Esophagus muscularis mucosa (tissue), 4 donors: ENCODE results near the gene ATG13. TPM values are rescaled to one million over a fixed set of nuclear protein-coding genes. Genes with fewer than 3 reads are reported as not detected.

ENCODE experiments used
- DNase-seq: peaks from one replicate; pipeline ENCODE4 v3.0.0-alpha.2; 2017; ENCODE audit errors: extremely low spot score
- H3K27ac ChIP-seq, 4 donors: fragments of 200-600 bp; sonication (generic); replicated peaks in 1 of 4; 1 replicate in 3 of 4; 2 replicates in 1 of 4; pipeline ENCODE4 v1.5.1; 2016 to 2019; ENCODE audit warnings: mild to moderate bottlenecking in 1 of 4
- H3K27me3 ChIP-seq, 4 donors: fragments of 200-600 bp; sonication (generic); one replicate each; pipeline versions ENCODE4 v1.5.1 to v1.6.0; 2016 to 2019
- H3K36me3 ChIP-seq, 4 donors: fragments of 200-600 bp; sonication (generic); one replicate each; pipeline ENCODE4 v1.5.1; 2016 to 2019
- H3K4me1 ChIP-seq, 4 donors: fragments of 200-600 bp; sonication (generic); one replicate each; pipeline ENCODE4 v1.5.1; 2016 to 2019
- H3K4me3 ChIP-seq, 4 donors: fragments of 200-600 bp; sonication (generic); 1 replicate in 2 of 4; 2 replicates in 2 of 4; pipeline ENCODE4 v1.5.1; 2016 to 2019; ENCODE audit warnings: mild to moderate bottlenecking in 4 of 4, moderate library complexity in 1 of 4
- H3K9me3 ChIP-seq, 4 donors: fragments of 200-600 bp; sonication (generic); 1 replicate in 3 of 4; 2 replicates in 1 of 4; pipeline ENCODE4 v1.5.1; 2016 to 2019
- CTCF ChIP-seq, 3 experiments: fragments of 200-600 bp in 2 of 3; fragments of 450-650 bp in 1 of 3; sonication (generic) in 2 of 3; IDR thresholded peaks; one replicate each; pipeline ENCODE4 v1.5.1; 2017 to 2019; ENCODE audit warnings: antibody characterized with exemption in 3 of 3, mild to moderate bottlenecking in 2 of 3, moderate library complexity in 1 of 3
- EP300 ChIP-seq: sonication (generic); formaldehyde crosslinking; IDR thresholded peaks from one replicate; pipeline ENCODE4 v1.6.1; 2017; ENCODE audit warnings: antibody characterized with exemption
- POLR2A ChIP-seq: fragments of 450-650 bp; IDR thresholded peaks from one replicate; pipeline ENCODE4 v1.6.1; 2017; ENCODE audit warnings: antibody characterized with exemption, moderate library complexity, mild to moderate bottlenecking, low read depth
- POLR2AphosphoS5 ChIP-seq, 2 donors: sonication (generic); formaldehyde crosslinking; IDR thresholded peaks; one replicate each; pipeline ENCODE4 v1.6.1; 2017; ENCODE audit warnings: antibody characterized with exemption in 2 of 2
- WGBS: methylation state at CpG from one replicate; pipeline ENCODE4 v1.1.5; 2018; 5-methylcytosine and 5-hydroxymethylcytosine counted together
- intact Hi-C: fragments of 100-400 bp; cut with DNase I; formaldehyde crosslinking; loops from one replicate; pipeline ENCODE4 v1.15.1; 2023
- total RNA-seq, 4 donors: library from RNA; depleted of rRNA; stranded (reverse); fragments of >200 nt; gene quantifications; one replicate each; pipeline versions ENCODE4 v1.1.0 to v1.2.1, GENCODE V29; 2016

ATG13 gene
- total RNA-seq, 4 donors from 2014 or later = 68.7 to 74.3 (median 72.1) TPM

GRCh38 chr11:46672381-46672839, 55.1 kb downstream of the ATG13 start:
- WGBS = 62% methylated on average over 5 of the region's 7 CpGs
- intact Hi-C loops = no loop called here
- H3K27me3 ChIP-seq = no peaks in the 10 kb centered on the region
- no peak for DNase-seq
- H3K4me1 ChIP-seq = peaks cover 31 to 58% (median 49%) of the 10 kb centered on the region in 4 donors
- no peak overlapping the region for H3K4me3 ChIP-seq
- TF ChIP-seq POLR2AphosphoS5 (IDR thresholded peaks at IDR 0.05) (no peak), CTCF (IDR thresholded peaks at IDR 0.05) (no peak), POLR2A (no peak), EP300 (no peak)
- no peaks in the 10 kb centered on the region for H3K9me3 ChIP-seq
- peak overlapping the region in 1 of 4 donors; percentile 23 for H3K27ac ChIP-seq
- peaks cover 55 to 78% (median 75%) of the 10 kb centered on the region in 4 donors for H3K36me3 ChIP-seq

- peak overlapping the region; percentile 68 to 82 (median 77) for H3K27ac ChIP-seq
Measured at GRCh38 chr11:46673713-46674462, 56.5 kb downstream of the ATG13 start.

DNA sequence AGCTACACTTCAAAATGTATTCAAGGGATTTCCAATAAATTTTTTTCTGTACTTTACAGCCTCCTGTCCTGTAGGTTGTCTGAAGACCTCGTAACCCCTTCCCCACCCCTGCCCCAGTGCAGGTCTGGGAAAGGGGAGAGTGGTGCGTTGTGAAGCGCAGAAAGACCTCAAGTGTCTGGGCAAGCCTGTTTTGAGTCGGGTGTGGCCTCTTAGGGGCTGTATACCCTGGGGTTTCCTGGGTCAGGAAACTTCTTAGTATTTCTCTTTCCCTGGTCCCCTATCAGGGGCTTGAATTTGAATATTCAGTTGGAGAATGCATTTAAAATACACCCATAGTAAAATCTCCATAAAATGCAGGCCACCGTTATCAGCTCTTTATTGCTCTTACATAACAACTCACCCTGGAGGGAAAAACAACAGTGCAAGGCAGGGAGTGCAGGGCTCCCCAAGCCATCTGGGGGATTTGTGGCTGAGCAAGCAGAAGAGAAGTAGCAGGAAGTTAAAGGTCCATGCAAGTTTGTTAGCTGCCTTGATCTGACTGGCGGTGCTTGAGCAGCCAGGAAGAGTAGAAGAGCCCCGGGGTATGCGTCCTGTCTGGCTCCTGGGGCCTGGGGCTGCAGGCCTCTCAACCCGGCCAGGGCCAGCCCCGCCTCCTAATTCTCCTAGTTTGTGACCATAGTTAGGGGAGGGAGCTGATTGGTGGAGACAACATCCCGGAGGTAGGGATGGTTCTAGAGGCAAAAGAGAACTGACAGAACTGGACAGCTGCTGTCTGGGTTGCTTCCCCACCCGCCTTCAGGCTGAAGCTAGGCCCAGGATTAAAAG, 57.3 kb downstream of the ATG13 start:
- intact Hi-C loops = no loop called here
- Histone ChIP-seq H3K27me3 (no peaks in the 10 kb centered on the region), H3K27ac (peak overlapping the region; percentile 68 to 82 (median 77)), H3K9me3 (no peaks in the 10 kb centered on the region), H3K36me3 (peaks cover 54 to 78% (median 75%) of the 10 kb centered on the region in 4 donors), H3K4me3 (no peak overlapping the region), H3K4me1 (peaks cover 31 to 46% (median 38%) of the 10 kb centered on the region in 4 donors)
- WGBS = 49% methylated on average over 12 of the region's 12 CpGs
- TF ChIP-seq CTCF (IDR thresholded peaks at IDR 0.05) (no peak), POLR2A (no peak), EP300 (no peak), POLR2AphosphoS5 (IDR thresholded peaks at IDR 0.05) (no peak)
- DNase-seq = no peak

More at GRCh38 chr11:46673713-46674462, 56.5 kb downstream of the ATG13 start:
- DNase-seq = no peak
- H3K9me3 ChIP-seq = no peaks in the 10 kb centered on the region
- WGBS = 75% methylated on average over 6 of the region's 6 CpGs
- H3K4me3 ChIP-seq = no peak overlapping the region
- intact Hi-C loops = no loop called here
- H3K36me3 ChIP-seq = peaks cover 54 to 78% (median 75%) of the 10 kb centered on the region in 4 donors
- H3K27me3 ChIP-seq = no peaks in the 10 kb centered on the region
- peaks cover 31 to 49% (median 40%) of the 10 kb centered on the region in 4 donors for H3K4me1 ChIP-seq
- TF ChIP-seq CTCF (IDR thresholded peaks at IDR 0.05) (no peak), EP300 (no peak), POLR2AphosphoS5 (IDR thresholded peaks at IDR 0.05) (no peak), POLR2A (no peak)

DNA sequence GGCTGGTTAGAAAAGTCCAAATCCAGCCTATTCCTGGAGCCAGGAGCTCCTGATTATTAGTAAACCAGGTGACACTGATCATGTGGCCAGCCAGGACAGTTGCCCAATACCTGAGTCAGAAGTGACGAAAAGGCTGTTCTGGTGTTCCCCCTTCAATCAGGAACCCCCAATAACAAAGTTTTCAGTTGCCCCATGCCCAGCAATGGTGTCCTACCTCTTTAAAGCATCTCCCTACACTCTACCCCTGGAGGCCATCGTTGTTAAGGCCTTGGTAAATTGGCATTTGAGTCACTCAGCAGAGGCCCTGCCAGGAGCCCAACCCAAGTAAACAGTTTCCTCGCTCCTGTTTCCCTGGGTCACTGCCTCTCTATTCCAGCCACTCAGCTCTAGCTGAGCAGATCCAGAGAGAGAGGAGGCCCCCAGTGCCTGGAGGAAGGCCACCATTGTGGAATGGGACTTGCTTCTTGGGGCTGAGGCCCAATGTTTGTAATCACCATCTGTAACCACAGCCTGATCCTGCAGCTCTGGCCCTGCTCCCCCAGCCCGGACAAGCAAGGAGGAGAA, 58.0 kb downstream of the ATG13 start:
- 8% methylated on average over 4 of the region's 4 CpGs for WGBS
- Histone ChIP-seq H3K27me3 (no peaks in the 10 kb centered on the region), H3K4me1 (peaks cover 31 to 45% (median 36%) of the 10 kb centered on the region in 4 donors), H3K4me3 (peak overlapping the region in 1 of 4 donors; percentile 3), H3K27ac (peak overlapping the region; percentile 68 to 82 (median 77)), H3K36me3 (peaks cover 57 to 78% (median 75%) of the 10 kb centered on the region in 4 donors), H3K9me3 (no peaks in the 10 kb centered on the region)
- peak; percentile 93 for DNase-seq
- intact Hi-C loops = no loop called here
- TF ChIP-seq POLR2AphosphoS5 (IDR thresholded peaks at IDR 0.05) = peak; percentile 54 to 61
- TF ChIP-seq POLR2A = no peak
- no peak for TF ChIP-seq EP300
- TF ChIP-seq CTCF (IDR thresholded peaks at IDR 0.05) = peak in 1 of 3 experiments; percentile 2
